GM19372 (cell line): ENCODE data around the gene C10orf90.
"Not testable (repeated sequence)": the region's sequence is repeated elsewhere in the genome, so short reads cannot be mapped to it uniquely, and the experiment has no call there.

ENCODE experiments used
- ATAC-seq: cut with Tn5 transposase; IDR thresholded peaks from one replicate; pipeline ENCODE4 v1.9.1; 2021; ENCODE audit warnings: mild to moderate bottlenecking, low read depth, moderate library complexity; ENCODE audit not compliant: unreplicated experiment

C10orf90 gene

GRCh38 chr10:126561921-126562680, 108.4 kb downstream of the C10orf90 start:
- no peak for ATAC-seq

GRCh38 chr10:126561294-126561920, 109.1 kb downstream of the C10orf90 start:
- no peak for ATAC-seq

GRCh38 chr10:126558881-126559280, 111.6 kb downstream of the C10orf90 start:
- no peak for ATAC-seq

GRCh38 chr10:126551202-126551601, 119.3 kb downstream of the C10orf90 start:
- no peak for ATAC-seq

- ATAC-seq = not testable (repeated sequence)
Observed at GRCh38 chr10:126550586-126550985, 119.9 kb downstream of the C10orf90 start.

- no peak for ATAC-seq
Observed at GRCh38 chr10:126549344-126549743, 121.1 kb downstream of the C10orf90 start.

GRCh38 chr10:126544565-126544964, 125.9 kb downstream of the C10orf90 start:
- no peak for ATAC-seq

GRCh38 chr10:126538439-126539135, 131.9 kb downstream of the C10orf90 start:
- no peak for ATAC-seq

GRCh38 chr10:126536656-126537055, 133.8 kb downstream of the C10orf90 start:
- ATAC-seq = no peak

GRCh38 chr10:126536148-126536547, 134.3 kb downstream of the C10orf90 start:
- ATAC-seq = no peak

- no peak for ATAC-seq
Observed at GRCh38 chr10:126533644-126534043, 136.8 kb downstream of the C10orf90 start.

GRCh38 chr10:126528315-126528835, 142.1 kb downstream of the C10orf90 start:
- ATAC-seq = no peak

- ATAC-seq = no peak
Observed at GRCh38 chr10:126527645-126528314, 142.7 kb downstream of the C10orf90 start.

GRCh38 chr10:126525326-126525725, 145.2 kb downstream of the C10orf90 start:
- ATAC-seq = no peak

- ATAC-seq = no peak
Observed at GRCh38 chr10:126524526-126524925, 146.0 kb downstream of the C10orf90 start.

GRCh38 chr10:126523071-126523470, 147.4 kb downstream of the C10orf90 start:
- no peak for ATAC-seq

GRCh38 chr10:126521399-126521798, 149.1 kb downstream of the C10orf90 start:
- no peak for ATAC-seq

- ATAC-seq = no peak
Observed at GRCh38 chr10:126520751-126521317, 149.7 kb downstream of the C10orf90 start.

- no peak for ATAC-seq
Observed at GRCh38 chr10:126519992-126520391, 150.5 kb downstream of the C10orf90 start.

GRCh38 chr10:126519185-126519584, 151.3 kb downstream of the C10orf90 start:
- no peak for ATAC-seq
